ENCODE measurements around the gene HSP90AA1.
"Not testable (repeated sequence)": the region's sequence is repeated elsewhere in the genome, so short reads cannot be mapped to it uniquely, and the experiment has no call there.

Gene HSP90AA1

DNA sequence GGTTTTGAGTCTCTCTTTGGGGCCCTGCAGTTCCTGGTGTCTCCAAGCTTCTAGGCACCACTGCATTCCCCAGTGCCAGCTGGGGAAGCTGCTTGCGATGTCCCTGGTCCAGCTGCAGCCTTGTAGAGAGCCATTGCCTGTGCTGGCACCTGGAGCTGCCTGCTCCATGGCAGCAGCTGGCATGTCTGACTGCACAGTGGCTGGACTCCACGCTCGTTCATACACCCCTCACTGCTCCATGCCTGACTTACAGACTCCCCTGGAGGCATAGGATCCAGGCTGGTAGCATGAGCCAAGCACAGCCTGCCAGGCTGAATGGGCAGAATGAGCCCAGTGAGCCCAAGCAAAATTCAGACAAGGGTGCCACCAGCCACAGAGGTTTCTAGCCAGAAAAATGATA, 31.0 kb upstream of the HSP90AA1 start:
- no peak for FAIRE-seq
- no peak for DNase-seq (ENCODE audit: insufficient read length, low spot score)
- TF ChIP-seq POU2F2 (IDR thresholded peaks at IDR 0.05; ENCODE audit: low read depth, low read length), result no peak
- no peak for TF ChIP-seq TAF1 (IDR thresholded peaks at IDR 0.05; ENCODE audit: low read depth, low read length)
- no peak for TF ChIP-seq PAX5 (IDR thresholded peaks at IDR 0.05; ENCODE audit: insufficient read depth, low read length, severe bottlenecking)
- no peak for TF ChIP-seq SPI1 (IDR thresholded peaks at IDR 0.05; ENCODE audit: low read depth, low read length)
- no peak for TF ChIP-seq POLR2A (IDR thresholded peaks at IDR 0.05; ENCODE audit: low read depth, low read length)
- TF ChIP-seq POLR2AphosphoS5 (IDR thresholded peaks at IDR 0.05; ENCODE audit: low read depth, low read length), result no peak

DNA sequence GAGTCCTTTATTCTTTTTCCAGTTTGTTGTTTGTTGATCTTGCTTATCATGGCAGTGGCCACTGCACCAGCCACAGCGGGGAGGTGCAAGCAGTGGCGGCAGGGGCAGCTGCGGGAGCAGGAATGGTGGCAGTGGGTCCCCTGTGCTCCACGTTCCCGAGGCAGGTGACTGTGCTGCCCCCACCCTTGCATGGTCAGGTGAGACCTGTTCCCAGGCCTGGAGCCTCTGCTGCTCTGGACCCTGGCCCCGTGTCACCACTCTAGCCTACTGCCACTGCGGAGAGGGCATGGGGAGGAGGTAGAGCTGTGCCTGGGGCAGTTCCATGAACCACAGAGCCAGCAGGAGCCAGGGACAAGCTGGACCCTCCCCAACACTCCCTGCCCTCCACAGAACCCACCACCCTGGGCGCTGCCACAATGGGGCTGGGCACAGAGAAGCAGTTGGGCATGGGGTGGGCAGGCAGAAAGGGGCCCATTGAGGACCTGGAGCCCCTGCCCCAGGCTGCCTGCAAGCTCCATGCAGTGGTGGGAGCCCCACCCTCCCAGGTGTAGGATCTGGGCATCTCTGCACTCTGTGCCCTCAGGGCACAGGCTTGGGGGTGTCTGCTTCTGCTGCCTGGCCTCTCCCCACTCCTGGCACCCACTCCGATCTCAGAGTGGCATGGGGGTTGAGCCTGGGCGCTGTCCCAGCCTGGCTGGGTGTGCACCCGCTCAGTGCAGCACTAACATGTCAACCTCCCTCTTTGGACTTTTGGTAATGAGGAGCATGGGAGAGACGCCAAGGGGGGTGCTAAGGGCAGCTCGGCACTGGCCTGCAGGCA, 29.7 kb upstream of the HSP90AA1 start:
- TF ChIP-seq POU2F2 (IDR thresholded peaks at IDR 0.05; ENCODE audit: low read depth, low read length) (no peak), PAX5 (IDR thresholded peaks at IDR 0.05; ENCODE audit: insufficient read depth, low read length, severe bottlenecking) (no peak)
- no peak for DNase-seq (ENCODE audit: insufficient read length, low spot score)
- no peak for FAIRE-seq

DNA sequence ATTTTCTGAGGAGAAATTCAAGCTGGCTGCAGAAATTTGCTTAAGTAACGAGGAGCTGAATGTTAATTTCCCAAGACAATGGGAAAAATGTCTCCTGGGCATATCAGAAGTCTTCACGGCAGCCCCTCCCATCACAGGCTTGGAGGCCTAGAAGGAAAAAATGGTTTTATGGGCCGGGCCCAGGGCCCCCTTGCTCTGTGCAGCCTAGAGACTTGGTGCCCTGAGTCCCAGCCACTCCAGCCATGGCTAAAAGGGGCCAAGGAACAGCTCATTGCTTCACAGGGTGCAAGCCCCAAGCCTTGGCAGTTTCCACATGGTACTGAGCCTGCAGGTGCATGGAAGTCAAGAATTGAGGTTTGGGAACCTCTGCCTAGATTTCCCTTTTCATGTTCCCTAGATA, 24.3 kb upstream of the HSP90AA1 start:
- TF ChIP-seq POLR2A (IDR thresholded peaks at IDR 0.05; ENCODE audit: low read depth, low read length) (no peak), POU2F2 (IDR thresholded peaks at IDR 0.05; ENCODE audit: low read depth, low read length) (no peak), TAF1 (IDR thresholded peaks at IDR 0.05; ENCODE audit: low read depth, low read length) (no peak), POLR2AphosphoS5 (IDR thresholded peaks at IDR 0.05; ENCODE audit: low read depth, low read length) (no peak), PAX5 (IDR thresholded peaks at IDR 0.05; ENCODE audit: insufficient read depth, low read length, severe bottlenecking) (no peak), SPI1 (IDR thresholded peaks at IDR 0.05; ENCODE audit: low read depth, low read length) (no peak)
- DNase-seq (ENCODE audit: insufficient read length, low spot score) (no peak), FAIRE-seq (no peak)

DNA sequence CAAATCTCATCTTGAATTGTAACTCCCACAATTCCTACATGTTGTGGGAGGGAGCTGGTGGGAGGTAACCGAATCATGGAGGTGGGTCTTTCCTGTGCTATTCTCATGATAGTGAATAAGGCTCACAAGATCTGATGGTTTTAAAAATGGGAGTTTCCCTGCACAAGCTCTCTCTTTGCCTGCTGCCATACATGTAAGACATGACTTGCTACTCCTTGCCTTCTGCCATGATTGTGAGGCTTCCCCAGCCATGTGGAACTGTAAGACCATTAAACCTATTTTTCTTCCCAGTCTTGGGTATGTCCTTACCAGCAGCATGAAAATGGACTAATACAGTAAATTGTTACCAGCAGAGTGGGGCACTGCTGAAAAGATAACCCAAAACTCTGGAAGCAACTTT, 22.5 kb upstream of the HSP90AA1 start:
- not testable (repeated sequence) for DNase-seq (ENCODE audit: insufficient read length, low spot score); FAIRE-seq

DNA sequence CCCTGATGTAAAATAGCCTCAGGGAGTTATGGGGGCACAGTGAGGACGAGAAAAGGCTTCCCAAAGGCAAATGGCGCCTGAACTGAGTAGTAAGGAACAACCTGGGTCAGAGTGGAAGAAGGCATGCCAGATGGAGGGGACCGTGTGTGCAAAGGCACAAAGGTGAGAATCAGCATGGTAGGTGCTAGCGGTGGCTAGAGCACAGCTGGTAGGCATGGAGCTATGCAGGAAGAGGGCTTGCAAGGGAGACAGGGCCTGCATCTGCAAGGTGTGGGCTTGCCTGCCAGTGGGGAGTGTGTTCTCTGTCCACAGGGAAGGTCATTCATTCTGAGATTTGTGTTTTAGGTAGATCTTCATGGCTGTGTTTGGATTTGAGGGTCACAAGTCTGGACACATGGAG, 18.5 kb upstream of the HSP90AA1 start:
- TF ChIP-seq TAF1 (IDR thresholded peaks at IDR 0.05; ENCODE audit: low read depth, low read length), result no peak

DNA sequence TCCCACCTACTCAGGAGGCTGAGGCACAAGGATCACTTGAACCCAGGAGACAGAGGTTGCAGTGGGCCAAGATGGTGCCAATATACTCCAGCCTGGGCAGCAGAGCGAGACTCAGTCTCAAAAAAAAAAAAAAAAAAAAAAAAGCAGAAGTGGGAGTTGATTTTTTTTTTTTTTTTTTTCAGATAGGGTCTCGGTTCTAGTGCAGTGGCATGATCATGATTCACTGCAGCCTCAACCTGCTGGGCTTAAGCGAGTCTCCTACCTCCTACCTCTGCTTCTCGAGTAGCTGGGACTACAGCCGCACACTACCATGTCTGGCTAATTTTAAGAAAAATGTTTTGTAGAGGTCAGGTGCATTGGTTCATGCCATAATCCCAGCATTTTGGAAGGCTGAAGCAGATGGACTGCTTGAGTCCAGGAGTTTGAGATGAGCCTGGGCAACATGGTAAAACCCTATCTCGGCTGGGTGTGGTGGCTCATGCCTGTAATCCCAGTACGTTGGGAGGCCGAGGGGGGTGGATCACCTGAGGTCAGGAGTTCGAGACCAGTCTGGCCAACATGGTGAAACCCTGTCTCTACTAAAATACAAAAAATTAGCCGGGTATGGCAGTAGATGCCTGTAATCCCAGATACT, 16.3 kb upstream of the HSP90AA1 start:
- DNase-seq (ENCODE audit: insufficient read length, low spot score), result no peak
- peak; percentile 76 for FAIRE-seq
- peak; percentile 81 for TF ChIP-seq PAX5 (IDR thresholded peaks at IDR 0.05; ENCODE audit: insufficient read depth, low read length, severe bottlenecking)
- TF ChIP-seq POLR2A (IDR thresholded peaks at IDR 0.05; ENCODE audit: low read depth, low read length), result no peak
- TF ChIP-seq SPI1 (IDR thresholded peaks at IDR 0.05; ENCODE audit: low read depth, low read length), result peak; percentile 96

More for the DNA sequence above, 18.5 kb upstream of the HSP90AA1 start:
- no peak for DNase-seq (ENCODE audit: insufficient read length, low spot score)
- FAIRE-seq, result no peak

DNA sequence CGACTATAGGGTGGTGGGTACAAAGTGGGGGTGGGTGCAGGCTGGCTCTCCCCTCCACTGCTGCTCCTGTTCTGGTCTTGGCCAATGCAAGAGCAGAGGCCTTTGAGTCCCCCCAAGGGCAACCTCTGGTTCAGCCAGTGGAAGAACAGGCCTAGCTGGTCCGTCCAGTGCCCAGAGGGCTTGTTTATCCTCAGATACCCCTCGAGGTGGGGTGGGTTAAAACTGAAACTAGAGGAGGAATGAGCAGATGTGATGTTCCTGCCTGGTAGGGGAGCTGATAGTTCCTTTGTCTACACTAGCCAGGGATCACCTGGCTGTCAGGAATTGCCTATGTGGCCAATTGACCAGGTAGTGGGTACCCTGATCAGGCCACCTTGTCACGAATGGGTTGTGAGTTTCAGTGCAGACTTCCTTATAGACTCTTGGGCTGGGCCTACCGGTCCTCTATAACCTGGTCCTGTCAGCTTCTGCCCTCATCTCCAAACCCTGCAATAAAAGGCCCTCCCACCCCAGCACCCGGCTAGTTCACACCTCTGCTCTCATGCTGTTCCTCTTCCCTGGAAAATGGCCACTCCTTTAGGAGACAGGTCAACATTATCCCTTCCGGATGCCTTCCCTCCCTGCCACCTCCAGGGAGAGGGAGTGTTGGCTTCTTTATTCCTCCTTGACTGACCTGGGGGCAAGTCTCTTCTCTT, 10.7 kb upstream of the HSP90AA1 start:
- DNase-seq (ENCODE audit: insufficient read length, low spot score), result no peak
- no peak for FAIRE-seq
- TF ChIP-seq SPI1 (IDR thresholded peaks at IDR 0.05; ENCODE audit: low read depth, low read length) (no peak), POLR2A (IDR thresholded peaks at IDR 0.05; ENCODE audit: low read depth, low read length) (no peak), TAF1 (IDR thresholded peaks at IDR 0.05; ENCODE audit: low read depth, low read length) (no peak), POLR2AphosphoS5 (IDR thresholded peaks at IDR 0.05; ENCODE audit: low read depth, low read length) (no peak), PAX5 (IDR thresholded peaks at IDR 0.05; ENCODE audit: insufficient read depth, low read length, severe bottlenecking) (no peak), POU2F2 (IDR thresholded peaks at IDR 0.05; ENCODE audit: low read depth, low read length) (no peak)

DNA sequence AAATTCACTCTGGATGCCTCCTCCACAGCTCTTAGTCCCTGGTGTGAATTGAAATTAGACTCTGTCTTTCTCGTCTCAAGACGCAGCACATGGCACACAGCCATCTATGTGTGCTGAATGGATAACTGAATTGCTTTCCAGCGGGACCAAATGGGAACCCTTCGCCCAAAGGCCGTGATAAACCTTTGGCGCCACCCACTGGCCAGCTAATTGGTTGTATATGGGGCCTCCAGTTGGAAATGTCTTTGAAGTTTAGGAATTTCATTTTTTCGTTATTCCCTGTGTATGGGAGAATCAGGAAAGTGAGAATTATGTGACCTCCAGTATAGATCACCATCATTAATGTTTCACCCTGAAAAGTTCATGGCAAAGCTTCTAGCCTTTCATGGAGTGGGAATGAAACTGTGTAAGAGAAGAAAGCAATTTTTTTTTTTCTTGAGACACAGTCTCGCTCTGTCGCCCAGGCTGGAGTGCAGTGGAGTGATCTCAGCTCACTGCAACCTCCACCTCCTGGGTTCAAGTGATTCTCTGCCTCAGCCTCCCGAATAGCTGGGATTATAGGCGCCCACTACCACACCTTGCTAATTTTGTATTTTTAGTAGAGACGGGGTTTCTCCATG, 9.8 kb upstream of the HSP90AA1 start:
- TF ChIP-seq TAF1 (IDR thresholded peaks at IDR 0.05; ENCODE audit: low read depth, low read length) (no peak), POLR2A (IDR thresholded peaks at IDR 0.05; ENCODE audit: low read depth, low read length) (no peak), POLR2AphosphoS5 (IDR thresholded peaks at IDR 0.05; ENCODE audit: low read depth, low read length) (no peak)
- DNase-seq (ENCODE audit: insufficient read length, low spot score), result no peak
- peak; percentile 26 for FAIRE-seq

DNA sequence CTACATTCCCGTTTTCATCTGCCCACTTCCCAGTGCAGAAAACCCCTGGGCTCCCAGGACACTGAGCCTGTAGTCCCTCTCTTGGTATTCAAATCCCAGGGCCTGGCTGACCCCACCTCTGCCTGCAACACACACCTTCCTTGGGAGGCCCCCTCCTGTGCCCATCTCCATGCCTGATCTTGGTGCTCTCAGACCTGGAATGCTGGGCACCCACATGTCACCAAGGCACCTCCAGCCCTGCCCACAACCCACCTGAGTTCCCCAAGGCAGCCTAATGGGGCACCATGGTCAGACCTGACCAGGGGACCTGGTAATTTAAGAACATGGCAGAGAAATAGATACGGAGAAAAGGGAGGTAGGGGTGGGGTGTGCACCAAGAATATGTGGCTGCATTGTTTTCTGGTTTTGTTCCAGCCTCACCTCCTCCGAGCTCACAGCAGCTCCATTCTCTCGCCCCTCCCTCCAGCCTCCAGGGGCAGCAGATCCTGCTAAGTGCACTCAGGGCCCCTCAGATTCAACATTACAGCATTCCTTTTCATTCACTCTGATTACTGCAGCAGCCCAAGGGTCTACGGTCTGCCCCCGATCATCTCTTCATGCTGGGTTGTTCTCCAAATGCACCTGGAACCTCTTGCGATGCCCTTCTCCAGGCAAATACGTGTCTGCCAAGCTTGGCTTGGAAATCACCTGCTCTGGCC, 9.2 kb upstream of the HSP90AA1 start:
- TF ChIP-seq POU2F2 (IDR thresholded peaks at IDR 0.05; ENCODE audit: low read depth, low read length) (no peak), POLR2AphosphoS5 (IDR thresholded peaks at IDR 0.05; ENCODE audit: low read depth, low read length) (no peak), PAX5 (IDR thresholded peaks at IDR 0.05; ENCODE audit: insufficient read depth, low read length, severe bottlenecking) (no peak), SPI1 (IDR thresholded peaks at IDR 0.05; ENCODE audit: low read depth, low read length) (no peak), TAF1 (IDR thresholded peaks at IDR 0.05; ENCODE audit: low read depth, low read length) (no peak), POLR2A (IDR thresholded peaks at IDR 0.05; ENCODE audit: low read depth, low read length) (no peak)
- no peak for FAIRE-seq
- DNase-seq (ENCODE audit: insufficient read length, low spot score), result no peak

All from GM12891 (cell line).